Measurements from ENCODE around the gene CISD3. TPM values are rescaled to one million over a fixed set of nuclear protein-coding genes. Genes with fewer than 3 reads are reported as not detected.

CISD3 gene
- total RNA-seq, 4 donors from 2014 or later: 10.0 to 25.8 (median 13.3) TPM

GRCh38 chr17:38710604-38710962 is 19.6 kb upstream of the CISD3 start:
- H3K9me3 ChIP-seq: no peaks in the 10 kb centered on the region
- H3K27me3 ChIP-seq: no peaks in the 10 kb centered on the region
- H3K4me3 ChIP-seq: no peak overlapping the region
- H3K4me1 ChIP-seq: peaks cover 59 to 61% of the 10 kb centered on the region in 2 donors
- in situ Hi-C loops (cut with MboI; ENCODE audit: low sequenced_read_pairs in 4 of 4) (no loop called here), intact Hi-C loops (cut with DNase I; ENCODE audit: low total_unique reads) (no loop called here)
- no peak for TF ChIP-seq POLR2A (IDR thresholded peaks at IDR 0.05)
- no peak for TF ChIP-seq CTCF (IDR thresholded peaks at IDR 0.05 in 4 of 5, conservative IDR thresholded peaks at IDR 0.05 in 1 of 5)
- no peak for ATAC-seq
- peaks cover 0 to 51% of the 10 kb centered on the region in 2 donors for H3K36me3 ChIP-seq
- no peak for DNase-seq
- H3K27ac ChIP-seq: peak overlapping the region; percentile 66 to 100 (median 84)

GRCh38 chr17:38710985-38711384 is 19.2 kb upstream of the CISD3 start:
- in situ Hi-C loops (cut with MboI; ENCODE audit: low sequenced_read_pairs in 4 of 4) (no loop called here), intact Hi-C loops (cut with DNase I; ENCODE audit: low total_unique reads) (no loop called here)
- DNase-seq (no peak), ATAC-seq (no peak)
- peak overlapping the region; percentile 66 to 100 (median 84) for H3K27ac ChIP-seq
- H3K36me3 ChIP-seq: peaks cover 0 to 55% of the 10 kb centered on the region in 2 donors
- peaks cover 59 to 61% of the 10 kb centered on the region in 2 donors for H3K4me1 ChIP-seq
- H3K9me3 ChIP-seq: no peaks in the 10 kb centered on the region
- TF ChIP-seq POLR2A (IDR thresholded peaks at IDR 0.05) (no peak), CTCF (IDR thresholded peaks at IDR 0.05 in 4 of 5, conservative IDR thresholded peaks at IDR 0.05 in 1 of 5) (no peak)
- no peaks in the 10 kb centered on the region for H3K27me3 ChIP-seq
- H3K4me3 ChIP-seq: no peak overlapping the region

GRCh38 chr17:38711792-38712571 is 18.2 kb upstream of the CISD3 start:
- Histone ChIP-seq H3K4me3 (no peak overlapping the region), H3K27ac (peak overlapping the region; percentile 66 to 100 (median 84)), H3K4me1 (peaks cover 49 to 55% of the 10 kb centered on the region in 2 donors), H3K36me3 (peaks cover 0 to 65% of the 10 kb centered on the region in 2 donors), H3K27me3 (no peaks in the 10 kb centered on the region), H3K9me3 (no peaks in the 10 kb centered on the region)
- ATAC-seq (peak; percentile 67 to 68), DNase-seq (peak; percentile 74 to 84)
- in situ Hi-C loops (cut with MboI; ENCODE audit: low sequenced_read_pairs in 4 of 4) (no loop called here), intact Hi-C loops (cut with DNase I; ENCODE audit: low total_unique reads) (no loop called here)
- TF ChIP-seq POLR2A (IDR thresholded peaks at IDR 0.05) (peak in 1 of 2 donors; percentile 21), CTCF (IDR thresholded peaks at IDR 0.05 in 4 of 5, conservative IDR thresholded peaks at IDR 0.05 in 1 of 5) (no peak)

- peak overlapping the region; percentile 66 to 100 (median 84) for H3K27ac ChIP-seq
- in situ Hi-C loops (cut with MboI; ENCODE audit: low sequenced_read_pairs in 4 of 4): no loop called here
Observed at GRCh38 chr17:38712593-38712992, 17.5 kb upstream of the CISD3 start.

More at GRCh38 chr17:38712593-38712992, 17.5 kb upstream of the CISD3 start:
- DNase-seq (no peak), ATAC-seq (no peak)
- Histone ChIP-seq H3K36me3 (peaks cover 0 to 70% of the 10 kb centered on the region in 2 donors), H3K9me3 (no peaks in the 10 kb centered on the region), H3K4me1 (peaks cover 45 to 49% of the 10 kb centered on the region in 2 donors), H3K27me3 (no peaks in the 10 kb centered on the region), H3K4me3 (no peak overlapping the region)
- intact Hi-C loops (cut with DNase I; ENCODE audit: low total_unique reads): no loop called here
- TF ChIP-seq CTCF (IDR thresholded peaks at IDR 0.05 in 4 of 5, conservative IDR thresholded peaks at IDR 0.05 in 1 of 5) (no peak), POLR2A (IDR thresholded peaks at IDR 0.05) (no peak)

All from gastrocnemius medialis (tissue), 4 donors.